Neuronal stem cell (in vitro differentiated cells): Measurements from ENCODE around the gene TRDN.

Experiments used
- DNase-seq: peaks from one replicate; pipeline ENCODE4 v3.0.0-alpha.2; 2013; ENCODE audit warnings: low spot score
- H2AFZ ChIP-seq: one replicate; pipeline ENCODE4 v1.6.1; 2013; ENCODE audit warnings: mild to moderate bottlenecking, low read length, inconsistent platforms
- H2AK5ac ChIP-seq: 2 replicates; pipeline ENCODE4 v1.6.1; 2013; ENCODE audit warnings: low read depth, mild to moderate bottlenecking, inconsistent platforms, low read length, moderate library complexity, mixed read lengths
- H2BK120ac ChIP-seq: 2 replicates; pipeline ENCODE4 v1.6.1; 2013; ENCODE audit warnings: low read depth, mild to moderate bottlenecking, inconsistent platforms, low read length, moderate library complexity, mixed read lengths
- H2BK12ac ChIP-seq: one replicate; pipeline ENCODE4 v1.6.1; 2013; ENCODE audit warnings: low read length, inconsistent platforms
- H2BK15ac ChIP-seq: 2 replicates; pipeline ENCODE4 v1.6.1; 2013; ENCODE audit warnings: mild to moderate bottlenecking, low read length, inconsistent platforms, mixed read lengths
- H2BK5ac ChIP-seq: one replicate; pipeline ENCODE4 v1.6.1; 2013; ENCODE audit warnings: inconsistent platforms, mild to moderate bottlenecking, low read length, moderate library complexity
- H3K14ac ChIP-seq: one replicate; pipeline ENCODE4 v1.6.1; 2013; ENCODE audit warnings: low read length, inconsistent platforms
- H3K18ac ChIP-seq: 2 replicates; pipeline ENCODE4 v1.6.1; 2013; ENCODE audit warnings: low read length, inconsistent platforms
- H3K23ac ChIP-seq: 2 replicates; pipeline ENCODE4 v1.6.1; 2013; ENCODE audit warnings: low read depth, mild to moderate bottlenecking, mixed read lengths, low read length, inconsistent platforms; ENCODE audit not compliant: poor library complexity
- H3K27ac ChIP-seq: replicated peaks from 3 replicates; pipeline ENCODE4 v1.5.1; 2013; ENCODE audit warnings: low read length, inconsistent platforms
- H3K27me3 ChIP-seq, 3 experiments: 2 replicates each; pipeline ENCODE4 v1.6.1; 2013; ENCODE audit warnings: low read length in 3 of 3, mild to moderate bottlenecking in 2 of 3, inconsistent platforms in 1 of 3, low read depth in 1 of 3, mixed read lengths in 1 of 3, moderate library complexity in 1 of 3; ENCODE audit not compliant: control insufficient read depth in 3 of 3, insufficient read depth in 3 of 3
- H3K36me3 ChIP-seq, 2 donors: replicated peaks in 1 of 2; 2 replicates each; pipeline ENCODE4 v1.6.1; 2013; ENCODE audit warnings: low read length in 2 of 2; ENCODE audit not compliant: control insufficient read depth in 2 of 2, insufficient read depth in 2 of 2
- H3K4ac ChIP-seq: 2 replicates; pipeline ENCODE4 v1.6.1; 2013; ENCODE audit warnings: inconsistent platforms, mild to moderate bottlenecking, low read length, moderate library complexity
- H3K4me1 ChIP-seq, 2 donors: 1 replicate in 1 of 2; 2 replicates in 1 of 2; pipeline ENCODE4 v1.6.1; 2013; ENCODE audit warnings: low read length in 2 of 2, low read depth in 1 of 2; ENCODE audit not compliant: control insufficient read depth in 2 of 2, insufficient read depth in 1 of 2
- H3K4me2 ChIP-seq: one replicate; pipeline ENCODE4 v1.6.1; 2013; ENCODE audit warnings: mild to moderate bottlenecking, low read length, inconsistent platforms; ENCODE audit not compliant: insufficient read depth, poor library complexity, severe bottlenecking
- H3K4me3 ChIP-seq, 2 donors: 2 replicates each; pipeline ENCODE4 v1.5.1; 2013; ENCODE audit warnings: low read length in 2 of 2, mild to moderate bottlenecking in 2 of 2, inconsistent platforms in 1 of 2, moderate library complexity in 1 of 2
- H3K79me1 ChIP-seq: one replicate; pipeline ENCODE4 v1.6.1; 2013; ENCODE audit warnings: low read depth, mild to moderate bottlenecking, inconsistent platforms, low read length, moderate library complexity
- H3K9ac ChIP-seq: one replicate; pipeline ENCODE4 v1.6.1; 2013; ENCODE audit warnings: mild to moderate bottlenecking, low read depth, low read length, inconsistent platforms; ENCODE audit not compliant: poor library complexity
- H3K9me3 ChIP-seq, 2 donors: replicated peaks in 1 of 2; 2 replicates each; pipeline versions ENCODE3 to v1.6.1; 2013; ENCODE audit warnings: low read length in 2 of 2, mild to moderate bottlenecking in 2 of 2, inconsistent platforms in 1 of 2, low read depth in 1 of 2, mixed read lengths in 1 of 2, moderate library complexity in 1 of 2; ENCODE audit not compliant: control insufficient read depth in 2 of 2, insufficient read depth in 1 of 2
- H4K8ac ChIP-seq: one replicate; pipeline ENCODE4 v1.6.1; 2013; ENCODE audit warnings: low read depth, mild to moderate bottlenecking, inconsistent platforms, low read length, moderate library complexity
- H4K91ac ChIP-seq: one replicate; pipeline ENCODE4 v1.6.1; 2013; ENCODE audit warnings: low read length, low read depth, mild to moderate bottlenecking, inconsistent platforms; ENCODE audit not compliant: poor library complexity
- WGBS, 2 donors: extraction: QIAGEN DNeasy Blood & Tissue Kit; methylation state at CpG; one replicate each; pipeline ENCODE4 v1.1.7; 2013; ENCODE audit warnings: missing lambda C conversion rate in 2 of 2, mixed read lengths in 1 of 2; ENCODE audit not compliant: insufficient read length in 2 of 2, insufficient replicate concordance in 1 of 2; ENCODE audit errors: extremely low coverage in 2 of 2; 5-methylcytosine and 5-hydroxymethylcytosine counted together

Gene TRDN

GRCh38 chr6:123295181-123295580 lies 341.6 kb downstream of the TRDN start:
- Histone ChIP-seq H3K4me1 (no peaks in the 10 kb centered on the region), H3K14ac (no peak overlapping the region), H2AK5ac (no peak overlapping the region), H3K9ac (no peak overlapping the region), H3K23ac (no peak overlapping the region), H4K91ac (no peak overlapping the region), H3K18ac (no peak overlapping the region), H2AFZ (no peak overlapping the region), H3K79me1 (no peaks in the 10 kb centered on the region), H3K9me3 (no peaks in the 10 kb centered on the region), H2BK5ac (no peak overlapping the region), H3K4me3 (no peak overlapping the region), H3K27me3 (no peaks in the 10 kb centered on the region), H3K27ac (no peak overlapping the region), H2BK12ac (no peak overlapping the region), H3K4me2 (no peak overlapping the region), H4K8ac (no peak overlapping the region), H2BK15ac (no peak overlapping the region), H2BK120ac (no peak overlapping the region), H3K36me3 (no peaks in the 10 kb centered on the region), H3K4ac (no peak overlapping the region)
- no peak for DNase-seq
- no CpG with 5 or more reads among the region's 1 CpG for WGBS, 2 donors

DNA sequence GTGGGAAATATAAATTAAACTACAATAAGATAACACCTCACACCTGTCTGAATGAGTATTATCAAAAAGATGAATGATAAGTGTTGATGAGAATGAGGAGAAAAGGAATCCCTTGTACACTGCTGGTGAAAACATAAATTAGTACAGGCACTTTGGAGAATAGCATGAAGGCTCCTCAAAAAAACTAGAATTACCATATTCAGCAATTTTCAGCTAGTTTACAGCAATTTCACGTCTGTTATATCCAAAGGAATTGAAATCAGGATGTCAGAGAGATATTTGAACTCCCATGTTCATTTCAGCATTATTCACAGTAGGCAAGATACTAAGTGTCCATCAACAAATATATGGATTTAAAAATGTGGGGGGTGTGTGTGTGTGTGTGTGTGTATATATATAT lies 348.1 kb downstream of the TRDN start:
- Histone ChIP-seq H4K8ac (no peak overlapping the region), H3K9me3 (no peaks in the 10 kb centered on the region), H3K9ac (no peak overlapping the region), H4K91ac (no peak overlapping the region), H2BK5ac (no peak overlapping the region), H3K27ac (no peak overlapping the region), H2AFZ (no peak overlapping the region), H3K4me1 (no peaks in the 10 kb centered on the region), H3K4ac (no peak overlapping the region), H3K27me3 (no peaks in the 10 kb centered on the region), H2BK15ac (no peak overlapping the region), H2AK5ac (no peak overlapping the region), H3K14ac (no peak overlapping the region), H3K18ac (no peak overlapping the region), H2BK120ac (no peak overlapping the region), H3K4me3 (no peak overlapping the region), H3K4me2 (no peak overlapping the region), H3K79me1 (no peaks in the 10 kb centered on the region), H3K23ac (no peak overlapping the region), H3K36me3 (no peaks in the 10 kb centered on the region), H2BK12ac (no peak overlapping the region)
- no CpG with 5 or more reads among the region's 1 CpG for WGBS, 2 donors
- no peak for DNase-seq

- Histone ChIP-seq H3K9ac (no peak overlapping the region), H3K27ac (no peak overlapping the region), H3K14ac (no peak overlapping the region), H3K4ac (no peak overlapping the region), H3K79me1 (no peaks in the 10 kb centered on the region), H3K36me3 (no peaks in the 10 kb centered on the region), H3K4me2 (no peak overlapping the region), H2BK12ac (no peak overlapping the region), H2BK5ac (no peak overlapping the region), H4K91ac (no peak overlapping the region), H3K4me1 (peaks cover 0 to 2% of the 10 kb centered on the region in 2 donors), H4K8ac (no peak overlapping the region), H2BK15ac (no peak overlapping the region), H3K4me3 (no peak overlapping the region), H2AK5ac (no peak overlapping the region), H2BK120ac (no peak overlapping the region), H2AFZ (no peak overlapping the region), H3K18ac (no peak overlapping the region), H3K9me3 (no peaks in the 10 kb centered on the region), H3K27me3 (no peaks in the 10 kb centered on the region), H3K23ac (no peak overlapping the region)
- WGBS, 2 donors = no CpG with 5 or more reads among the region's 3 CpGs
- no peak for DNase-seq
Observed at GRCh38 chr6:123276546-123276980, 360.2 kb downstream of the TRDN start.

DNA sequence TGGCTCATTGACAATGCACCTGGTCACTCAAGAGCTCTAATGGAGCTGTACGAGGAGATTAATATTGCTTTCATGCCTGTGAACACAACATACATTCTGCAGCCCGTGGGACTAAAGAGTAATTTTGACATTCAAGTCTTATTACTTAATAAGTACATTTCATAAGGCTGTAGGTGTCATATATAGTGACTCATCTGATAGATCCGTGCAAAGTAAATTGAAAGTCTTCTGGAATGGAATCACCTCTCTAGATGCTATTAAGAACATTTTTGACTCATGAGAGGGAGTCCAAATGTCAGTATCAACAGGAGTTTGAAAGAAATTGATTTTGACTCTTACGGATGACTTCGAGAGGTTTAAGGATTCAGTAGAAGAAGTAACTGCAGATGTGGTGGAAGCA lies 372.8 kb downstream of the TRDN start:
- Histone ChIP-seq H3K4ac (no peak overlapping the region), H3K9me3 (no peaks in the 10 kb centered on the region), H2BK5ac (no peak overlapping the region), H2AFZ (no peak overlapping the region), H3K36me3 (no peaks in the 10 kb centered on the region), H4K8ac (no peak overlapping the region), H3K4me2 (no peak overlapping the region), H3K27me3 (no peaks in the 10 kb centered on the region), H3K79me1 (no peaks in the 10 kb centered on the region), H3K4me1 (no peaks in the 10 kb centered on the region), H3K18ac (no peak overlapping the region), H2AK5ac (no peak overlapping the region), H4K91ac (no peak overlapping the region), H2BK120ac (no peak overlapping the region), H3K23ac (no peak overlapping the region), H3K27ac (no peak overlapping the region), H2BK12ac (no peak overlapping the region), H3K4me3 (no peak overlapping the region), H3K9ac (no peak overlapping the region), H3K14ac (no peak overlapping the region), H2BK15ac (no peak overlapping the region)
- DNase-seq = no peak
- no CpG with 5 or more reads among the region's 5 CpGs for WGBS, 2 donors
